ENCODE measurements around the gene SNX17.
"Not testable (repeated sequence)": the region's sequence is repeated elsewhere in the genome, so short reads cannot be mapped to it uniquely, and the experiment has no call there.

SNX17 gene

GRCh38 chr2:27370026-27370815 is at the start of gene SNX17, which contains the start of gene EIF2B4:
Gene SNX17 (plus strand): TSS chr2:27370616. CDS start chr2:27370744, 128 bp downstream.
Gene EIF2B4 (minus strand): TSS chr2:27370338. CDS start chr2:27370314, 24 bp downstream.
- DNase-seq, result peak; percentile 100

DNA sequence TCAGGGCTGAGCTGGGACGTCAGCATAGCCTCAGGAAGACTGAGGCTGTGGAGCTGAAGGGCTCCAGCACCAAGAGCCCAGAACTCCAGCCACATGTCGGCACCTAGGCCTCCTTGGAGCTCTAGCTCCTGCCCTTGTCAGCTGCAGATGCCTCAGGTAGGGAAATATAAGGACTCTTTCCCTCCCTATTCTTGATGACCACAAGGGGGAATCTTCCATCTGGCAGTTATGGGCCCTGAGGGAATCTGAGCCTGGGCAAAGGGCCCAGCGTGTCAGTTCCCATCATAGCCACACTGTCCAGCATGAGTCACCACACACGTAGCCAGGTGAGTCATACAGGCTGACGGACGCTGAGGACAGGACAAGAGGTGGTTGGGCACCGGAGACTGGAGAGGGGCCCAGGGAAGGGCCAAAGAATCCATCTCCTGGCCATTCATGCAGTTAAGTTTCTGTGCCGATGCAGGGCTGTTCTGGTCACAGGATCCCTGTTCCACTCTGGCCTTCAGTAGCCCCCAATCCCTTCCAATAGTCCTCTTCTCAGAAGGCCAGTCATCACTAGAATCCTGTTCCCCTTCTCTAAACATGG is 49.4 kb upstream of the SNX17 start:
- no peak for DNase-seq

GRCh38 chr2:27322301-27322765 is 48.1 kb upstream of the SNX17 start:
- peak; percentile 66 for DNase-seq

DNA sequence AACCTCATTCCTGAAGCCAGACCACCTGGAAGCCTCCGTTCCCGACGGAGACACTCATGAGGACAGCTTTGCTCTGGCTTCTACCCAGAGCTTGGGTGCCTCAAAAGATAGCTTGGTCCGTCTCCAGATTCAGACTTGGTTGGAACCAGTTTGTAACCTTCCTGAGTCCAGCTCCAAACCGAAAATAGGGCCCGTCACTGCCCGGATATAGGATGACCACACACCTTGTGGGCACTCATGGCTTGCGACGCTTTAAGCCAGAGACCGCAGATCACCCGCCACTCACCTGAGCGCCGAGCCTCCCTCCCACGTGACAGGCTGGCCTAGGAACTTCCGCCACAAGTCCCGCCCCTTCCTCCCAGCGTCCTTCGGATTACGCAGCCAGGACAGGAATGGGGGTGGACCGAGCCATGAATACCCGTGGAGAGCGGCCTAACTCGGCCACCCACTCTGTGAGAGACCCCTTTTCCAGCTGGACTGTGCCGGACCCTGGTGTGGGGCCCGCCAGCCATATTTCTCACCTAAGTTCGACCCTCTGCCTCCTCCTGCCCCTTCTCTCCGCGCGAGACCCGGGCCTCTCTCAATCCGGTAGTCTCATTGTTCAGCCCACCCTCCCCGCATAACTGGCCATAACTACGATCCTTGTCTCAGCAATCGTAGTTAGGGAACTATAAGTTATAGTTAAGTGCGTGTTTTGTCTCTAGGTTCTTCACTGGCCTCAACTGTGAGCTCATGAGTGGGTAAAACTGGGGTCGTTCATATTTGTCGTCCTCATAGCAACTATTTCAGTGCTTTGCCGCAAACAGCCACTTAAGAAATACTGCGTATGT is 47.4 kb upstream of the SNX17 start, which contains the start of gene MPV17:
Gene MPV17, minus strand, starts transcription at position 332 of the 830 bp plus-strand sequence. CDS start 580 bp downstream, outside the sequence.
- peak; percentile 96 for DNase-seq

DNA sequence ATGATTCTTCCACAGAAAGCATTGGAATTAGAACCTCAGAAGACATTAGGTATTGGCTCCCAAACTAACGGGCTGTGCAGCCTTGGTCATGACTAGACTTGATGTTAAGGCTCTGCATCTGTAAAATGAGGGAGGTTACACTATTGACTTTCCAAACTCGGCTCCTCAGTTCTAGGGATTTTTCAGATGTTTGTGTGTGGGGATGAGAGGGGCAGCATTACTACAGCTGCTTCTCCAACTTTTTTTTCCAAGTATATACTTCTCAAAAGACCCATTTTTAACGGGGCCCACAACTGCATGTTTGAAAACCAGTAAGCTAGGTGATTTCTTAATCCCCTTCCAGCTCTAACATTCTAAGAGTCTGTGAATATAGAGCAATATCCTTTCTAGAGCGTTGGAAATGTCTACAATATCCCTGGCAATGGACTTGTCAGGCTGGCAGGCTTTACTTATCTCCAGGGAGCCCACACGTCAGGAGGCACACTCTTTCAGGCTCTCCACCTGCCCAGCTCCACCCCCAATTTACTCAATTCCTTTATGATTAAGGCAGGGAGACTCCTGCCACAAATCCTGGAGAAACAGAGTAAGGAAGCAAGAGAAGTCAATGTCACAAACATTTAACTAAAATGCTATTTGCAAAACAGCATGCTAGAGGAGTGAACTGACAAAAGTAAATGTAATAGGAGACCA is 46.7 kb upstream of the SNX17 start:
- no peak for DNase-seq

GRCh38 chr2:27324720-27325119 is 45.7 kb upstream of the SNX17 start:
- no peak for DNase-seq

GRCh38 chr2:27335311-27335710 is 35.1 kb upstream of the SNX17 start:
- DNase-seq, result no peak

- no peak for DNase-seq
These were observed 34.2 kb upstream of the SNX17 start for GRCh38 chr2:27336173-27336572.

DNA sequence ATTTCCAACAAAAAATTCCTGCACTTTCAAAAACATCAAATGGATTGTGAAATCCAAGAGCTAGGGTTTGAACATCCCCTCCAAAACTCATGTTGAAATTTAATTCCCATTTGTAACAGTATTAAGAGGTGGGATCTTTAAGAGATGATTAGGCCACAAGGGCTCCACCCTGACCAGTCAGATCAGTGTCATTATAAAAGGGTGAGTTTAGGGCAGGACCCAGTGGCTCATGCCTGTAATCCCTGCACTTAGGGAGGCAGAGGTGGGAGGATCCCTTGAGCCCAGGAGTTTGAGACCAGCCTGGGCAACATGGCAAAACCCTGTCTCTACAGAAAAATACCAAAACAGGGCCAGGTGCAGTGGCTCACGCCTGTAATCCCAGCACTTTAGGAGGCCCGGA is 22.8 kb upstream of the SNX17 start:
- no peak for DNase-seq

DNA sequence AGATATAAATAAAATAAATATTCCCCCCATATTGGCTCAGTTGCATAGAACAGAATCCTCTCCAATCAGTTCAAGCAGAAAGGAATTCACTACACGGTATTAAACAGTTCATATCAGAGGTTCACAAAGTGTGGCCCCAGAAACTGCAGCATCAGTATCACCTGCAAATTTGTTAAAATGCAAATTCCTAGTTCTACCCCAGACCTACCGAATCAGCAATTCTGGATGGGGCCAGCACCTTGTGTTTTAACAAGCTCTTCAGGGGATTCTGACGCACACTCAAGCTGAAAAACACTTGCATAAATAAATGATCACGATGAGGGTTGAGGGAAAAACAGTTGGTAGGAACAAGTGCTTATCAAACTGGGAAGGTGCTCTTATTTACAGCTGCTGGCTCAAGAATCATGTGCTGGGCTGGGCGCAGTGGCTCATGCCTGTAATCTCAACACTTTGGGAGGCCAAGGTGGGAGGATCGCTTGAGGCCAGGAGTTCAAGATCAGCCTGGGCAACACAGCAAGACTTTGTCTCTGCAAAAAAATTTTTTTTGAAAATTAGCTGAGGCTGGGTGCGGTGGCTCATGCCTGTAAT is 20.2 kb upstream of the SNX17 start:
- DNase-seq, result no peak

GRCh38 chr2:27351802-27352598 is 18.4 kb upstream of the SNX17 start:
- no peak for DNase-seq

GRCh38 chr2:27353386-27353761 is 17.0 kb upstream of the SNX17 start:
- DNase-seq, result not testable (repeated sequence)

- no peak for DNase-seq
These were observed 16.4 kb upstream of the SNX17 start for GRCh38 chr2:27353762-27354596.

DNA sequence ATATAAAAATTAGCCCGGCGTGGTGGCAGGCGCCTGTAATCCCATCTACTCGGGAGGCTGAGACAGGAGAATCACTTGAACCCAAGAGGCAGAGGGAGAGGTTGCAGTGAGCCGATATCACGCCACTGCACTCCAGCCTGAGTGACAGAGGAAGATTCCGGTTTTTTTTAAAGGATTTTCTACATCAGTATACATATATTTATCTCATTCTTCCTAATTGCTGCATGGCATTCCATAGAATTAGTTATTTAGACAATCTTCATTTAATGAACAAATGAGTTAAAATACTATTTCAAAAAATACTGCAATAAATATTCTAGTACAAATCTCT is 15.9 kb upstream of the SNX17 start:
- DNase-seq, result peak; percentile 22

GRCh38 chr2:27356056-27356381 is 14.4 kb upstream of the SNX17 start:
- DNase-seq, result no peak

- peak; percentile 97 for DNase-seq
These were observed 13.8 kb upstream of the SNX17 start, which contains the start of gene GTF3C2 for GRCh38 chr2:27356382-27357181. Gene GTF3C2 (minus strand): TSS chr2:27356764. CDS start chr2:27343554, 13,210 bp downstream.

DNA sequence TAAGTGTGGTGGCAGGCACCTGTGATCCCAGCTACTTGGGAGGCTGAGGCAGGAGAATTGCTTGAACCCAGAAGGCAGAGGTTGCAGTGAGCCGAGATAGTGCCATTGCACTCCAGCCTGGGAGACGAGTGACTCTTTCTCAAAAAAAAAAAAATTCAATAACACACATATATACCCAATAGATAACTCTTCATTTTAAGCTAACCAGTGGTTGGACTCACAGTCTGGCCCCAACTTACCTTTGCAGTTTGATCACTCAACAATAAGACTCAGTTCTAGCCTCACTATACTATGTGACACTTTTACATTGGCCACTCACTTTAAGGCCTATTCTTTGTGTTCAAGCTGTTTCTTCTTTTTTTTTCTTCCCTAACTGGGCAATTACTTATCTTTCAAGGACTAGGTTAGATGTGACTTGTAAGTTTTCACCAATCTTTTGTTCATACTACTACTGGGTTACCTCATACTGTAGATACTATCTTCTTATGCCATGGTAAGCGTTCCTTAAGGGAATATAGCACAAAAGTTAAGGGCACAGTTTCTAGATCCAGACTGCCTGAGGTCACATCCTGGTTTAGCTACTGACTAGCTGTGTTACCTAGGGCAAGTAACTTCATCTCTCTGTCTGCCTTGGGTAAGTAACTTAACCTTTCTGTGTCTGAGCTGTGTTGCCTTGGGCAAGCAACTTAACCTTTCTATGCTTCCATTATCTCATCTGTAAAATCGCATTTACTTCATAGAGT is 7.6 kb upstream of the SNX17 start:
- DNase-seq, result no peak

DNA sequence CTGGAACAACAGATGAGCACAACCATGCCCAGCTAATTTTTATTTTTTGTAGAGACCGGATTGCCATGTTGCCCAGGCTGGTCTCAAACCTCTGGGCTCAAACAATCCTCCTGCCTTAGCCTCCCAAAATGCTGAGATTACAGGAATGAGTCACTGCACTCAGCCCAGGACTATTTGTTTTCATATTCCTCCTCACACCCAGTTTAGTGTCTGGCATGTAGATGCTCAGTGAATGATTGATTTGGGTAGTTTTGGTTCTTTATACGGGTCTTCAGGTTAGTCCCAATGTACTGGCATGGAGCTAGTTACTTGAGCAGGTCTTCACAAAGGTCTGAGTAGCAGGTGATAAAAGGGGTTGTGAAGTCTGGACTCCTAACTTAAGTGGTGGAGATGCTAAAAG is 6.5 kb upstream of the SNX17 start:
- no peak for DNase-seq

DNA sequence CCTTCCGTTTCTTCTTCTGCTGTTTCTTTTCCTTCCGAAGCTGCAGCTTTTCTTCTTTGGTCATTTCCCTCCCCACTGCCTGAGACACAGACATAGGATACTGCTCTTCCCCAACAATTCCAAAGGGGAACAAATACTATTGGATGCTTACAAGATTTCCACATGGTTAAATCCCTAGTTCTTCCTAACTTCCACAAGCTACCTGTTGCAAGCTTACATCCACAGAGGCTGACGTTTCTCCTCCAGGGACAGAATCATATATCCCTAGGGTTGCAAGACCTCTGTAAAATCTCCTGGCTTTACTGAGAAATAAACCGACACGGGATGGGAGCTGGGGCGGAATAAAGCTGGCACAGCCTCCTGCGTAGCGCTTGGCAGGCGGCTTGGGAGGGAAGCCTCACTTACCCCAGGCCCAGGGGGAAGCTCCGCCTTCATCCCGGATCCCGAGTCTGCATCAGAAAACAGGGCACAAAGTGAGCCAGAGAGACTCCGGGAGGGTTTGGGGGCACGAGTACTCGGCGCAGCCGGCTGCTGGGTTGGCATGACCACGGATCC is 868 bp upstream of the SNX17 start:
- no peak for DNase-seq
